GM23338 (cell line): Measurements from ENCODE around the gene CKM. TPM values are rescaled to one million over a fixed set of nuclear protein-coding genes. Genes with fewer than 3 reads are reported as not detected.

Source experiments
- ATAC-seq: fragments of 200-7000 bp; cut with Tn5 transposase; 3 replicates; pipeline ENCODE4 v1.9.1; 2020
- DNase-seq: peaks from one replicate; pipeline ENCODE4 v3.0.0-alpha.2; 2015; ENCODE audit warnings: low spot score
- H2AFZ ChIP-seq: fragments of 200-600 bp; sonication (generic); 2 replicates; pipeline ENCODE4 v1.8.0; 2016; ENCODE audit warnings: antibody characterized with exemption, mild to moderate bottlenecking, moderate library complexity
- H3F3A ChIP-seq: fragments of 200-600 bp; sonication (generic); replicated peaks from 2 replicates; pipeline ENCODE4 v1.8.0; 2017; ENCODE audit warnings: antibody characterized with exemption, mixed run types, low read depth
- H3K27ac ChIP-seq: fragments of 200-600 bp; sonication (generic); 2 replicates; pipeline ENCODE4 v1.6.1; 2016; ENCODE audit warnings: low read depth
- H3K27me3 ChIP-seq: fragments of 200-600 bp; sonication (generic); 2 replicates; pipeline ENCODE4 v1.8.0; 2016; ENCODE audit warnings: mild to moderate bottlenecking, mixed run types, moderate library complexity; ENCODE audit not compliant: insufficient read depth
- H3K36me3 ChIP-seq: fragments of 200-600 bp; sonication (generic); 2 replicates; pipeline ENCODE4 v1.8.0; 2016; ENCODE audit warnings: mild to moderate bottlenecking; ENCODE audit not compliant: insufficient read depth
- H3K4me1 ChIP-seq: fragments of 200-600 bp; sonication (generic); 2 replicates; pipeline ENCODE4 v1.8.0; 2016; ENCODE audit warnings: mild to moderate bottlenecking, moderate library complexity; ENCODE audit not compliant: insufficient read depth
- H3K4me2 ChIP-seq: fragments of 200-600 bp; sonication (generic); 2 replicates; pipeline ENCODE4 v1.7.1; 2017; ENCODE audit warnings: mixed run types
- H3K4me3 ChIP-seq: fragments of 200-600 bp; sonication (generic); 2 replicates; pipeline ENCODE4 v1.6.1; 2016; ENCODE audit warnings: mixed run types
- H3K79me2 ChIP-seq: fragments of 200-600 bp; sonication (generic); replicated peaks from 2 replicates; pipeline ENCODE4 v1.8.0; 2017; ENCODE audit warnings: mild to moderate bottlenecking; ENCODE audit not compliant: insufficient read depth
- H3K9me2 ChIP-seq: fragments of 200-600 bp; sonication (generic); 2 replicates; pipeline ENCODE4 v1.8.0; 2017; ENCODE audit not compliant: insufficient read depth
- H4K20me1 ChIP-seq: fragments of 200-600 bp; sonication (generic); replicated peaks from 2 replicates; pipeline ENCODE4 v1.8.0; 2017; ENCODE audit warnings: mild to moderate bottlenecking; ENCODE audit not compliant: insufficient read depth
- H3K27ac Mint-ChIP-seq: 2 replicates; pipeline ENCODE4 v1.8.0; 2020; ENCODE audit warnings: inconsistent platforms, mild to moderate bottlenecking, moderate library complexity, mixed read lengths
- H3K27me3 Mint-ChIP-seq: 3 replicates; pipeline ENCODE4 v1.8.0; 2022; ENCODE audit warnings: low read depth, mild to moderate bottlenecking, moderate library complexity, mixed read lengths, inconsistent platforms; ENCODE audit not compliant: insufficient read depth, poor library complexity
- H3K36me3 Mint-ChIP-seq: 3 replicates; pipeline ENCODE4 v1.8.0; 2021; ENCODE audit warnings: low read depth, mild to moderate bottlenecking, inconsistent platforms, moderate library complexity, mixed read lengths
- H3K4me1 Mint-ChIP-seq: 3 replicates; pipeline ENCODE4 v1.8.0; 2020; ENCODE audit warnings: mild to moderate bottlenecking, inconsistent platforms, mixed read lengths
- H3K4me3 Mint-ChIP-seq: 3 replicates; pipeline ENCODE4 v1.8.0; 2021; ENCODE audit warnings: moderate library complexity, mild to moderate bottlenecking, inconsistent platforms, mixed read lengths
- H3K9me3 Mint-ChIP-seq: 3 replicates; pipeline ENCODE4 v1.8.0; 2020; ENCODE audit warnings: moderate library complexity, mild to moderate bottlenecking, inconsistent platforms, mixed read lengths
- CREB1 ChIP-seq: fragments of 250-450 bp; sonication (Bioruptor Pico); IDR thresholded peaks from 2 replicates; pipeline ENCODE4 v1.5.0; 2020; ENCODE audit warnings: low read depth, mild to moderate bottlenecking, moderate library complexity
- CTCF ChIP-seq, 2 experiments: fragments of 200-600 bp in 1 of 2; sonication (generic) in 1 of 2; conservative IDR thresholded peaks; 2 replicates each; pipeline versions ENCODE4 v1.5.1 to v1.6.1; 2016 to 2017; ENCODE audit warnings: antibody characterized with exemption in 2 of 2, low read depth in 2 of 2, mild to moderate bottlenecking in 2 of 2, moderate library complexity in 1 of 2
- ETS1 ChIP-seq: IDR thresholded peaks from 2 replicates; pipeline ENCODE4 v1.6.1; 2016; ENCODE audit warnings: antibody characterized with exemption
- EZH2 ChIP-seq: fragments of 200-600 bp; sonication (generic); IDR thresholded peaks from one replicate; pipeline ENCODE4 v1.8.0; 2017; ENCODE audit warnings: antibody characterized with exemption, mild to moderate bottlenecking, low read depth; ENCODE audit not compliant: unreplicated experiment
- EZH2phosphoT487 ChIP-seq: fragments of 200-600 bp; sonication (generic); IDR thresholded peaks from one replicate; pipeline ENCODE4 v1.8.1; 2018; ENCODE audit warnings: antibody characterized with exemption; ENCODE audit not compliant: unreplicated experiment
- JUNB ChIP-seq: IDR thresholded peaks from one replicate; pipeline ENCODE4 v1.6.1; 2016; ENCODE audit warnings: antibody characterized with exemption; ENCODE audit not compliant: unreplicated experiment
- NANOG ChIP-seq: IDR thresholded peaks from 2 replicates; pipeline ENCODE4 v1.6.1; 2016; ENCODE audit warnings: antibody characterized with exemption, borderline replicate concordance
- POLR2AphosphoS5 ChIP-seq: IDR thresholded peaks from 2 replicates; pipeline ENCODE4 v1.6.1; 2016; ENCODE audit warnings: antibody characterized with exemption, low read depth
- REST ChIP-seq: IDR thresholded peaks from one replicate; pipeline ENCODE4 v1.6.1; 2018; ENCODE audit warnings: antibody characterized with exemption; ENCODE audit not compliant: unreplicated experiment
- STAT1 ChIP-seq: IDR thresholded peaks from one replicate; pipeline ENCODE4 v1.6.1; 2016; ENCODE audit warnings: antibody characterized with exemption; ENCODE audit not compliant: unreplicated experiment
- ZNF114 ChIP-seq: fragments of 250-450 bp; sonication (Bioruptor Pico); IDR thresholded peaks from 2 replicates; pipeline ENCODE4 v1.5.0; 2020; ENCODE audit warnings: mild to moderate bottlenecking, moderate library complexity
- ZNF331 ChIP-seq: fragments of 250-450 bp; sonication (Bioruptor Pico); IDR thresholded peaks from 2 replicates; pipeline ENCODE4 v1.5.0; 2020; ENCODE audit warnings: low read depth, mild to moderate bottlenecking, moderate library complexity
- ZNF462 ChIP-seq: fragments of 250-450 bp; sonication (Bioruptor Pico); IDR thresholded peaks from 2 replicates; pipeline ENCODE4 v1.5.0; 2020; ENCODE audit warnings: mild to moderate bottlenecking, moderate library complexity
- polyA plus RNA-seq: library from polyadenylated mRNA; unstranded; fragments of >200 nt; fragmentation: Nextera tagmentation; extraction: Ambion mirVana; gene quantifications from 2 replicates; pipeline ENCODE4 v1.2.1, GENCODE V29; 2016
- total RNA-seq: library from RNA; depleted of rRNA; stranded (reverse); fragments of >200 nt; shearing (Covaris generic); gene quantifications from 2 replicates; pipeline ENCODE4 v1.2.3, GENCODE V29; 2014

CKM gene
- total and polyA plus RNA-seq, 2 experiments from 2014 or later: not detected

- no peaks in the 10 kb centered on the region for H4K20me1 ChIP-seq
- H3K27ac ChIP-seq: no peak overlapping the region
- H3K27ac Mint-ChIP-seq: no peak overlapping the region
- peaks cover 52% of the 10 kb centered on the region for H3K27me3 ChIP-seq
- no peak overlapping the region for H3K4me2 ChIP-seq
- no peaks in the 10 kb centered on the region for H3K9me2 ChIP-seq
- peaks cover 14% of the 10 kb centered on the region for H3K4me1 Mint-ChIP-seq
- H3K4me3 Mint-ChIP-seq: no peak overlapping the region
- ATAC-seq: no peak
- DNase-seq: no peak
- no peaks in the 10 kb centered on the region; the same call in 2 of the 3 replicates for H3K9me3 Mint-ChIP-seq
- H3K4me3 ChIP-seq: no peak overlapping the region
- no peaks in the 10 kb centered on the region for H3K36me3 Mint-ChIP-seq
- H3K4me1 ChIP-seq: peaks cover 18% of the 10 kb centered on the region
- no peak overlapping the region for H2AFZ ChIP-seq
- no peaks in the 10 kb centered on the region for H3K36me3 ChIP-seq
- peaks cover 19% of the 10 kb centered on the region; the same call in 1 of the 2 replicates for H3F3A ChIP-seq
- TF ChIP-seq CTCF (conservative IDR thresholded peaks at IDR 0.05; ENCODE audit: low read depth in 2 of 2): no peak
- TF ChIP-seq ZNF114 (CRISPR knock-in tag): no peak
- no peak for TF ChIP-seq ZNF462
- TF ChIP-seq ETS1: no peak
- TF ChIP-seq EZH2: no peak
- no peak for TF ChIP-seq ZNF331 (CRISPR knock-in tag)
- TF ChIP-seq CREB1 (CRISPR knock-in tag): no peak
- no peak for TF ChIP-seq EZH2phosphoT487
- TF ChIP-seq JUNB: no peak
- no peak for TF ChIP-seq POLR2AphosphoS5
- no peak for TF ChIP-seq NANOG
- TF ChIP-seq REST: no peak
- TF ChIP-seq STAT1: no peak
- H3K27me3 Mint-ChIP-seq: peaks cover 48% of the 10 kb centered on the region
- no peaks in the 10 kb centered on the region for H3K79me2 ChIP-seq
Observed at GRCh38 chr19:45320997-45321775, 1.5 kb downstream of the CKM start.
